Stimulated activated CD4-positive, alpha-beta T cell treated with anti-CD3 and anti-CD28 coated beads, Interleukin-1b, Interleukin-23, amount 100 ng/mL, for 1 hour (primary cell): ENCODE results near the gene FRS3.

ENCODE experiments used
- DNase-seq, 2 donors: peaks; one replicate each; pipeline ENCODE4 v3.0.0-alpha.2; 2020; ENCODE audit warnings: low read depth in 2 of 2

The FRS3 gene

GRCh38 chr6:41728073-41728936 is 51.4 kb downstream of the FRS3 start:
- DNase-seq, result no peak

- DNase-seq, result no peak
Observed at GRCh38 chr6:41727705-41728072, 52.0 kb downstream of the FRS3 start.

- no peak for DNase-seq
Observed at GRCh38 chr6:41726876-41727275, 52.8 kb downstream of the FRS3 start.

- no peak for DNase-seq
Observed at GRCh38 chr6:41724586-41725501, 54.9 kb downstream of the FRS3 start.

- no peak for DNase-seq
Observed at GRCh38 chr6:41724228-41724580, 55.5 kb downstream of the FRS3 start.

GRCh38 chr6:41723530-41724227 is 56.0 kb downstream of the FRS3 start:
- DNase-seq, result no peak

- no peak for DNase-seq
Observed at GRCh38 chr6:41722969-41723529, 56.7 kb downstream of the FRS3 start.

GRCh38 chr6:41721414-41721813 is 58.3 kb downstream of the FRS3 start:
- no peak for DNase-seq

GRCh38 chr6:41720783-41721182 is 58.9 kb downstream of the FRS3 start:
- no peak for DNase-seq

- DNase-seq, result no peak
Observed at GRCh38 chr6:41720262-41720620, 59.5 kb downstream of the FRS3 start.
